ENCODE measurements around the gene RBM26. TPM values are rescaled to one million over a fixed set of nuclear protein-coding genes. Genes with fewer than 3 reads are reported as not detected.

The RBM26 gene
- total and polyA plus RNA-seq, 2 experiments from 2014 or later: 19.3 to 45.9 TPM

DNA sequence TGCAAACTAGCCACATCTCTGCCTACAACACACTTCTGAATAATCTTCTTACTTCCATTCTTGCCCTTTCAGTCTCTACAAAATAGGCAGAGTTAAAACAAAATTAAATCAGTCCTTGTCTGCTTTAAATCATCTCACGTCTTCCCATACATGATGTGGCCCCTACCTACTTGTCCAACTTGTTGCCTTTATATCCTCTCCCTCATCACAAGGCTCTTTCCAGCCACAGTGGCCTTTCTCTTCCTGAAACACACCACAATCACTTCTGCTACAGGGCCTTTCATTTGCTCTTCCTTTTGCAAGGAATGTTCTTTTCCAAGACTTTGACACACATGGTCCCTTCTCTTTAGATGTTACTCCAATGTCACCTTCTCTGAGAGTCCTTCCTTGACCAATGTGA lies 1.7 kb downstream of the RBM26 start:
- DNase-seq (ENCODE audit: low spot score): no peak
- 26% methylated on average over 1 of the region's 1 CpG for WGBS (ENCODE audit: low lambda C conversion rate, missing lambda C conversion rate)
- H3K4me3 ChIP-seq: peak overlapping the region; percentile 89
- H4K20me1 ChIP-seq (ENCODE audit: insufficient read depth, poor library complexity, severe bottlenecking): peaks cover 50% of the 10 kb centered on the region
- H3K4me2 ChIP-seq: peak overlapping the region; percentile 80
- no peak overlapping the region for H3K27ac ChIP-seq
- H2AFZ ChIP-seq: no peak overlapping the region
- no peak for TF ChIP-seq EZH2phosphoT487 (IDR thresholded peaks at IDR 0.05; ENCODE audit: low read depth, severe bottlenecking, unreplicated experiment)
- TF ChIP-seq EZH2 (IDR thresholded peaks at IDR 0.05; ENCODE audit: borderline replicate concordance): no peak
- TF ChIP-seq, protein P1, sequence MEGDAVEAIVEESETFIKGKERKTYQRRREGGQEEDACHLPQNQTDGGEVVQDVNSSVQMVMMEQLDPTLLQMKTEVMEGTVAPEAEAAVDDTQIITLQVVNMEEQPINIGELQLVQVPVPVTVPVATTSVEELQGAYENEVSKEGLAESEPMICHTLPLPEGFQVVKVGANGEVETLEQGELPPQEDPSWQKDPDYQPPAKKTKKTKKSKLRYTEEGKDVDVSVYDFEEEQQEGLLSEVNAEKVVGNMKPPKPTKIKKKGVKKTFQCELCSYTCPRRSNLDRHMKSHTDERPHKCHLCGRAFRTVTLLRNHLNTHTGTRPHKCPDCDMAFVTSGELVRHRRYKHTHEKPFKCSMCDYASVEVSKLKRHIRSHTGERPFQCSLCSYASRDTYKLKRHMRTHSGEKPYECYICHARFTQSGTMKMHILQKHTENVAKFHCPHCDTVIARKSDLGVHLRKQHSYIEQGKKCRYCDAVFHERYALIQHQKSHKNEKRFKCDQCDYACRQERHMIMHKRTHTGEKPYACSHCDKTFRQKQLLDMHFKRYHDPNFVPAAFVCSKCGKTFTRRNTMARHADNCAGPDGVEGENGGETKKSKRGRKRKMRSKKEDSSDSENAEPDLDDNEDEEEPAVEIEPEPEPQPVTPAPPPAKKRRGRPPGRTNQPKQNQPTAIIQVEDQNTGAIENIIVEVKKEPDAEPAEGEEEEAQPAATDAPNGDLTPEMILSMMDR (IDR thresholded peaks at IDR 0.05; ENCODE audit: poor library complexity): no peak
- H3K9me2 ChIP-seq (replicated peaks; ENCODE audit: insufficient read depth): no peaks in the 10 kb centered on the region
- H3K36me3 ChIP-seq (replicated peaks; ENCODE audit: insufficient read depth, low read depth): no peaks in the 10 kb centered on the region
- H3K27me3 ChIP-seq: no peaks in the 10 kb centered on the region
- H3K4me1 ChIP-seq (ENCODE audit: insufficient read depth): peaks cover 39% of the 10 kb centered on the region
- no peaks in the 10 kb centered on the region for H3K9me3 ChIP-seq (ENCODE audit: low read depth)
- peaks cover 76% of the 10 kb centered on the region for H3K79me2 ChIP-seq

DNA sequence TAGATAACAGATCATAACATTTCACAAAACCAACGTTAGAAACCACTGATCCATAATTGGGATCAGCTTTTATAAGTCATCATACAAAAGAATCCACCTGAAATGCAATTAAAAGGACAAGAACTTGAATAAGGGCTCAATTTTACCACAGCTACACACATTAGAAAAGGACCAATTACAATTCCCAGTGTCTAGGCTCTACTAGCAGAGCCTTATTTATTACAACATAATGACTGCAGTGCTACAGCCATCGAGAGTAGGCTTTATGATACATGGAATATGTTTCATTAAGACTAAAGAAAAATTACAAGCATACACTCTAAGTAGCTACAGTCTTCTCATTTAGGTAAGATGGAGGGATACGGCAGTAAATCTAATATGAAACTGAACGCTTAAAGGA lies 2.9 kb downstream of the RBM26 start:
- Histone ChIP-seq H3K27ac (peak overlapping the region; percentile 29), H3K27me3 (no peaks in the 10 kb centered on the region), H2AFZ (no peak overlapping the region), H3K4me3 (peak overlapping the region; percentile 89), H3K9me2 (replicated peaks; ENCODE audit: insufficient read depth) (no peaks in the 10 kb centered on the region), H3K36me3 (replicated peaks; ENCODE audit: insufficient read depth, low read depth) (no peaks in the 10 kb centered on the region), H4K20me1 (ENCODE audit: insufficient read depth, poor library complexity, severe bottlenecking) (peaks cover 50% of the 10 kb centered on the region), H3K4me1 (ENCODE audit: insufficient read depth) (peaks cover 39% of the 10 kb centered on the region), H3K79me2 (peaks cover 88% of the 10 kb centered on the region), H3K9me3 (ENCODE audit: low read depth) (no peaks in the 10 kb centered on the region), H3K4me2 (peak overlapping the region; percentile 80)
- TF ChIP-seq EZH2phosphoT487 (IDR thresholded peaks at IDR 0.05; ENCODE audit: low read depth, severe bottlenecking, unreplicated experiment) (no peak), EZH2 (IDR thresholded peaks at IDR 0.05; ENCODE audit: borderline replicate concordance) (no peak)
- TF ChIP-seq, protein P1 (IDR thresholded peaks at IDR 0.05; ENCODE audit: poor library complexity): no peak
- no peak for DNase-seq (ENCODE audit: low spot score)
- 47% methylated on average over 4 of the region's 4 CpGs for WGBS (ENCODE audit: low lambda C conversion rate, missing lambda C conversion rate)

DNA sequence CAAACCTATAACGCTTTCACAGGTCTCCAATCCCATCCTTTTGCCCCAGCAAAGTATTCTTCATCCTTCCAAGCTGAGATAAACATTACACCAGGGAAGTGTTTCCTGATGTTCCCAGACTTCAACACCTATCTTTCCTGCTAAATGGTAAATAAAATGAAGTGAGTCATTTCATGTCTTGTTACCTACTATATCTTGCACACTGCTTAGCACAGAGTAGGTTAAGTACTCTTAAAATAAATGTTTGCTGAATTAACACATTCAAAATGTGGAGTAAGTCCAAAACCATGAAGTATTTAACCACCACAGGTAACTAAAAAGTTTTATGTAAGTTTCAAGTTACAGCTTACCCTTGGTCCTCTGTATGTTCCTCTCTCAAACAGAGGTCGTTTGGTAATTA lies 3.4 kb downstream of the RBM26 start:
- Histone ChIP-seq H3K9me3 (ENCODE audit: low read depth) (no peaks in the 10 kb centered on the region), H4K20me1 (ENCODE audit: insufficient read depth, poor library complexity, severe bottlenecking) (peaks cover 50% of the 10 kb centered on the region), H3K4me1 (ENCODE audit: insufficient read depth) (peaks cover 37% of the 10 kb centered on the region), H2AFZ (no peak overlapping the region), H3K27ac (peak overlapping the region; percentile 29), H3K36me3 (replicated peaks; ENCODE audit: insufficient read depth, low read depth) (no peaks in the 10 kb centered on the region), H3K4me2 (peak overlapping the region; percentile 80), H3K9me2 (replicated peaks; ENCODE audit: insufficient read depth) (no peaks in the 10 kb centered on the region), H3K27me3 (no peaks in the 10 kb centered on the region), H3K4me3 (no peak overlapping the region), H3K79me2 (peaks cover 90% of the 10 kb centered on the region)
- 64% methylated on average over 2 of the region's 2 CpGs for WGBS (ENCODE audit: low lambda C conversion rate, missing lambda C conversion rate)
- TF ChIP-seq, protein P1 (IDR thresholded peaks at IDR 0.05; ENCODE audit: poor library complexity): no peak
- no peak for TF ChIP-seq EZH2phosphoT487 (IDR thresholded peaks at IDR 0.05; ENCODE audit: low read depth, severe bottlenecking, unreplicated experiment)
- no peak for TF ChIP-seq EZH2 (IDR thresholded peaks at IDR 0.05; ENCODE audit: borderline replicate concordance)
- DNase-seq (ENCODE audit: low spot score): no peak
